HEK293 (cell line): ENCODE measurements around the gene HMX2.

Source experiments
- CTCF ChIA-PET: fragments of 350-600 bp; formaldehyde crosslinking; extraction: SDS; loops from one replicate; lab custom pipeline; 2021; ENCODE audit warnings: antibody characterized with exemption; lab: Yijun Ruan, JAX
- POLR2A ChIA-PET: fragments of 300-600 bp; formaldehyde crosslinking; extraction: SDS; loops from one replicate; lab custom pipeline; 2020; ENCODE audit warnings: antibody characterized with exemption, inconsistent platforms; lab: Yijun Ruan, JAX
- H3K27ac ChIP-seq: fragments of 200-500 bp; sonication (Bioruptor generic); 2 replicates; pipeline ENCODE4 v1.5.1; 2014; ENCODE audit warnings: low read depth, low read length, control low read depth, inconsistent platforms; ENCODE audit errors: extremely low read depth
- H3K36me3 ChIP-seq, 2 experiments: fragments of 200-500 bp in 1 of 2; sonication (Bioruptor generic) in 1 of 2; 1 replicate in 1 of 2; 2 replicates in 1 of 2; pipeline ENCODE4 v1.5.1; 2014 to 2017; ENCODE audit warnings: inconsistent platforms in 2 of 2, low read length in 2 of 2; ENCODE audit not compliant: control insufficient read depth in 2 of 2, insufficient read depth in 1 of 2
- H3K4me1 ChIP-seq: fragments of 200-500 bp; sonication (Bioruptor generic); 2 replicates; pipeline ENCODE4 v1.5.1; 2014; ENCODE audit warnings: mild to moderate bottlenecking, low read length, inconsistent platforms; ENCODE audit not compliant: control insufficient read depth, insufficient read depth
- H3K4me3 ChIP-seq: 2 replicates; pipeline ENCODE4 v1.5.1; 2011; ENCODE audit warnings: low read depth, mild to moderate bottlenecking, control low read depth, low read length, moderate library complexity
- H3K9me3 ChIP-seq: fragments of 200-500 bp; sonication (Bioruptor generic); 2 replicates; pipeline ENCODE4 v1.5.1; 2014; ENCODE audit warnings: low read depth, low read length, inconsistent platforms; ENCODE audit not compliant: control insufficient read depth, insufficient read depth
- BCL11B ChIP-seq: fragments of 450-650 bp; formaldehyde crosslinking; IDR thresholded peaks from 2 replicates; pipeline ENCODE4 v1.5.1; 2016; ENCODE audit warnings: low read depth, missing biosample characterization, missing genetic modification characterization
- ELK4 ChIP-seq: IDR thresholded peaks from 2 replicates; pipeline ENCODE4 v1.6.1; 2011; ENCODE audit warnings: mild to moderate bottlenecking, low read depth, low read length, borderline replicate concordance
- GLI2 ChIP-seq: fragments of 450-650 bp; formaldehyde crosslinking; IDR thresholded peaks from 2 replicates; pipeline ENCODE4; 2017; ENCODE audit warnings: missing biosample characterization, missing genetic modification characterization, low read depth, borderline replicate concordance
- IKZF3 ChIP-seq: fragments of 450-650 bp; IDR thresholded peaks from 2 replicates; pipeline ENCODE4 v1.5.0; 2018; ENCODE audit warnings: missing biosample characterization, mild to moderate bottlenecking, missing genetic modification characterization, moderate library complexity
- MEIS1 ChIP-seq: sonication (generic); formaldehyde crosslinking; IDR thresholded peaks from 2 replicates; pipeline ENCODE4 v1.8.1; 2022; ENCODE audit warnings: missing genetic modification reagents, mild to moderate bottlenecking, borderline replicate concordance
- SP2 ChIP-seq: fragments of 450-650 bp; formaldehyde crosslinking; IDR thresholded peaks from 2 replicates; pipeline ENCODE4 v1.5.1; 2016; ENCODE audit warnings: missing biosample characterization, missing genetic modification characterization
- ZBTB10 ChIP-seq: fragments of 450-650 bp; formaldehyde crosslinking; IDR thresholded peaks from 2 replicates; pipeline ENCODE4 v1.5.1; 2016; ENCODE audit warnings: missing biosample characterization, missing genetic modification characterization
- ZBTB21 ChIP-seq: fragments of 450-650 bp; formaldehyde crosslinking; IDR thresholded peaks from 2 replicates; pipeline ENCODE4 v1.5.1; 2017; ENCODE audit warnings: missing biosample characterization, missing genetic modification characterization
- ZBTB6 ChIP-seq: fragments of 450-650 bp; formaldehyde crosslinking; IDR thresholded peaks from 2 replicates; pipeline ENCODE4 v1.5.1; 2017; ENCODE audit warnings: missing biosample characterization, missing genetic modification characterization
- ZFP41 ChIP-seq: fragments of 450-650 bp; formaldehyde crosslinking; IDR thresholded peaks from 2 replicates; pipeline ENCODE4 v1.5.1; 2016; ENCODE audit warnings: missing biosample characterization, missing genetic modification characterization, borderline replicate concordance
- ZIC2 ChIP-seq: fragments of 450-650 bp; formaldehyde crosslinking; IDR thresholded peaks from 2 replicates; pipeline ENCODE4 v1.5.1; 2016; ENCODE audit warnings: missing biosample characterization, missing genetic modification characterization
- ZNF140 ChIP-seq: fragments of 450-650 bp; formaldehyde crosslinking; IDR thresholded peaks from 2 replicates; pipeline ENCODE4 v1.5.1; 2016; ENCODE audit warnings: missing biosample characterization, missing genetic modification characterization
- ZNF174 ChIP-seq: fragments of 450-650 bp; formaldehyde crosslinking; IDR thresholded peaks from 2 replicates; pipeline ENCODE4 v1.5.0; 2017; ENCODE audit warnings: missing biosample characterization, mild to moderate bottlenecking, missing genetic modification characterization
- ZNF274 ChIP-seq, 2 experiments: fragments of 200-500 bp in 1 of 2; fragments of 450-650 bp in 1 of 2; sonication (Bioruptor generic) in 1 of 2; formaldehyde crosslinking in 1 of 2; IDR thresholded peaks; 2 replicates each; pipeline versions ENCODE4 v1.5.1 to v1.6.1; 2014 to 2016; ENCODE audit warnings: borderline replicate concordance in 1 of 2, inconsistent platforms in 1 of 2, low read length in 1 of 2, missing biosample characterization in 1 of 2, missing genetic modification characterization in 1 of 2
- ZNF398 ChIP-seq: fragments of 450-650 bp; formaldehyde crosslinking; IDR thresholded peaks from 2 replicates; pipeline ENCODE4 v1.5.1; 2017; ENCODE audit warnings: missing biosample characterization, missing genetic modification characterization
- ZNF510 ChIP-seq: fragments of 450-650 bp; formaldehyde crosslinking; IDR thresholded peaks from 2 replicates; pipeline ENCODE4 v1.5.1; 2018; ENCODE audit warnings: mild to moderate bottlenecking, missing genetic modification characterization, missing biosample characterization; ENCODE audit not compliant: insufficient replicate concordance
- ZNF529 ChIP-seq: fragments of 450-650 bp; formaldehyde crosslinking; IDR thresholded peaks from 2 replicates; pipeline ENCODE4 v1.5.1; 2017; ENCODE audit warnings: missing genetic modification characterization, missing biosample characterization; ENCODE audit not compliant: insufficient replicate concordance
- ZNF549 ChIP-seq: fragments of 450-650 bp; IDR thresholded peaks from 2 replicates; pipeline ENCODE4 v1.5.1; 2018; ENCODE audit warnings: missing biosample characterization, missing genetic modification characterization, mild to moderate bottlenecking, inconsistent platforms, moderate library complexity
- ZNF704 ChIP-seq: fragments of 450-650 bp; formaldehyde crosslinking; IDR thresholded peaks from 2 replicates; pipeline ENCODE4 v1.5.1; 2016; ENCODE audit warnings: missing biosample characterization, missing genetic modification characterization
- ZSCAN5A ChIP-seq: fragments of 450-650 bp; formaldehyde crosslinking; IDR thresholded peaks from 2 replicates; pipeline ENCODE4 v1.5.1; 2016; ENCODE audit warnings: missing biosample characterization, missing genetic modification characterization

HMX2 gene

GRCh38 chr10:123146894-123147634 is 872 bp upstream of the HMX2 start:
- POLR2A ChIA-PET = no interaction called here
- CTCF ChIA-PET = no interaction called here
- Histone ChIP-seq H3K9me3 (no peaks in the 10 kb centered on the region), H3K4me1 (no peaks in the 10 kb centered on the region; the same call in 1 of the 2 replicates), H3K4me3 (no peak overlapping the region), H3K27ac (no peak overlapping the region), H3K36me3 (no peaks in the 10 kb centered on the region)
- no peak for TF ChIP-seq IKZF3 (tag by site-specific recombination)
- no peak for TF ChIP-seq ZBTB6
- TF ChIP-seq ZNF704 = no peak
- no peak for TF ChIP-seq ZBTB21
- TF ChIP-seq ZFP41 (tag by site-specific recombination) = no peak
- no peak for TF ChIP-seq ZNF398 (tag by site-specific recombination)
- no peak for TF ChIP-seq GLI2 (tag by site-specific recombination)
- TF ChIP-seq ZNF274 (IDR thresholded peaks at IDR 0.05; ENCODE audit: low read length) = no peak
- no peak for TF ChIP-seq ZNF274 (tag by site-specific recombination; IDR thresholded peaks at IDR 0.05; ENCODE audit: borderline replicate concordance)
- no peak for TF ChIP-seq ZNF529
- no peak for TF ChIP-seq ZBTB10 (tag by site-specific recombination)
- no peak for TF ChIP-seq ZSCAN5A
- no peak for TF ChIP-seq ZNF174 (tag by site-specific recombination)
- no peak for TF ChIP-seq MEIS1 (CRISPR knock-in tag)
- no peak for TF ChIP-seq ZNF549 (tag by site-specific recombination)
- no peak for TF ChIP-seq BCL11B (tag by site-specific recombination)
- no peak for TF ChIP-seq ELK4
- no peak for TF ChIP-seq ZNF140 (tag by site-specific recombination)
- TF ChIP-seq ZIC2 (tag by site-specific recombination) = no peak
- no peak for TF ChIP-seq ZNF510
- no peak for TF ChIP-seq SP2
